ENCODE results near the gene ZMIZ1.

The ZMIZ1 gene

DNA sequence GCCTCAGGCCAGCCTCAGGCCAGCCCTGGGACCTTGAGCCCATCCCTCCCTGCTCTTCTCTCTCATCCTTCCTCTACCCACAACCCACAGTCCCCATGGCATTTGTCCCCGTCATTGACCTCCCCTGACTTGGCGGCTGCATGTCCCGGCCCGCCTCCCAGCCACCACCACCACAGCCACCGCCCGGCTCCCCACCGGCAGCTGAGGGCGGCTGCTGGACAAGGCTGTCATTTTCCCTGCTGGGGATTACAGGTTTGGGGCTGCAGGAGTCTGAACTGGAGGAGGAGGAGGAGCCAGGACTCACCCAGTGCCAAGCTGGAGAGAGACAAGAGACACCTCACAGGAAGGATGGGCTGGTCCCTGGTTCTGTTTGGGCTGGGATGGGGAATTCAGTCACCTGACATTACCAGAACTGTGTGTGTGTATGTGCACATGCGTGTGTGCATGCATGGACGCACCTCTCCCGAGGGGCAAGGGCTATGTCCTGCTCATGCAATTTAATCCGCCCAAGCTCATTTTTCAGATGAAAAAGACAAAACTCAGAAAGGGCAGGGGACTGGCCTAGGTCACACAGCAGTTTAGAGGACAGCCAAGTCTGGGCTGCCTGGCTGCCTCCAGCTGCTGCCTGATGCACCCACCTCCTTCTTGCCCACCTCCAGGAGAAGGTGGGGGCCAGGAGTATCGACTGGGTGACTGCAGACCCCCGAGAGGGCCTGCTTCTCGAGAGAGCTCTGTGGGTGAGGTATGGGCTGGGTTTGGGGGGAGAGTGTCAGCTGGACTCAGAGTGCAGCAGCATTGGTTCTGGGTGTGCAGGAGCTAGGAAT lies 113.1 kb downstream of the ZMIZ1 start:
- DNase-seq = peak; percentile 81
- no peaks in the 10 kb centered on the region; the same call in 1 of the 2 replicates for H3K36me3 ChIP-seq
- TF ChIP-seq, protein P1, sequence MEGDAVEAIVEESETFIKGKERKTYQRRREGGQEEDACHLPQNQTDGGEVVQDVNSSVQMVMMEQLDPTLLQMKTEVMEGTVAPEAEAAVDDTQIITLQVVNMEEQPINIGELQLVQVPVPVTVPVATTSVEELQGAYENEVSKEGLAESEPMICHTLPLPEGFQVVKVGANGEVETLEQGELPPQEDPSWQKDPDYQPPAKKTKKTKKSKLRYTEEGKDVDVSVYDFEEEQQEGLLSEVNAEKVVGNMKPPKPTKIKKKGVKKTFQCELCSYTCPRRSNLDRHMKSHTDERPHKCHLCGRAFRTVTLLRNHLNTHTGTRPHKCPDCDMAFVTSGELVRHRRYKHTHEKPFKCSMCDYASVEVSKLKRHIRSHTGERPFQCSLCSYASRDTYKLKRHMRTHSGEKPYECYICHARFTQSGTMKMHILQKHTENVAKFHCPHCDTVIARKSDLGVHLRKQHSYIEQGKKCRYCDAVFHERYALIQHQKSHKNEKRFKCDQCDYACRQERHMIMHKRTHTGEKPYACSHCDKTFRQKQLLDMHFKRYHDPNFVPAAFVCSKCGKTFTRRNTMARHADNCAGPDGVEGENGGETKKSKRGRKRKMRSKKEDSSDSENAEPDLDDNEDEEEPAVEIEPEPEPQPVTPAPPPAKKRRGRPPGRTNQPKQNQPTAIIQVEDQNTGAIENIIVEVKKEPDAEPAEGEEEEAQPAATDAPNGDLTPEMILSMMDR (IDR thresholded peaks at IDR 0.05; ENCODE audit: low read depth, low read length) = no peak
- H3K4me3 ChIP-seq (ENCODE audit: low read depth, low read length) = no peak overlapping the region
- peak overlapping the region; percentile 39 for H3K27ac ChIP-seq
- H3K27me3 ChIP-seq (ENCODE audit: insufficient read depth, low read depth, severe bottlenecking) = no peaks in the 10 kb centered on the region
- no peaks in the 10 kb centered on the region for H3K9me3 ChIP-seq (ENCODE audit: severe bottlenecking)

DNA sequence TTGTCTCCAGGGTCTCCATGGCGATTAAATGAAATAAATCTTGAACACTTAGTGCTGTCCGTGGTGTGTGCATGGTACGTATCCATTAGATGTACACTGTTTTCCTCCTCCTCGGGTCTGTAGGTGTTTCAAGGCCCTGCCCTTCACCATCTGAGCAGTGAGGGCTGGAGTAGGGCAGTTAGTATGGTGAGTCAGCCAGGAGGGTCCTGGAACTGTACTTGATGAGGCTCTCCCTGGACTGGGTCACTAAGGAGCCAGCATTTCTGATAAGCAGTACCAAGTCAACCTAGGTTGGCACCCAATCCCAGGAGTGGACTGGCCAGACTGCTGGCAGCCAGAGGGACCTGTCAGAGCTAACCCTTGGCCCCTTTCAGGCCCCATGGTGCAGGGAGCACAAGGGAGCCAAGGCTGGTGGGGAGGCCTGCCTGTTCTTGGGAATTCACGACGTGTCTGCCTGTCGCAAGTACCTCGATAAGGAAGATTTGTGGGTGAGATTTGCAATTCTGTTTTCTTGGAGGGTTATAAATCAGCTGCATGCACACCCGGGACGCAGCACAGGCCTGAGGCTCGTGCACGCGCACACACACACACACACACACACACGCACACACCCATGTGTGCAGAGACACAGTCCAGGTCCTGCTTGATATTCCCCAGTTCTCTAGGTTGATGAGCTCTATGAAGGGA lies 114.2 kb downstream of the ZMIZ1 start:
- TF ChIP-seq, protein P1 (IDR thresholded peaks at IDR 0.05; ENCODE audit: low read depth, low read length) = no peak
- Histone ChIP-seq H3K4me3 (ENCODE audit: low read depth, low read length) (no peak overlapping the region), H3K9me3 (ENCODE audit: severe bottlenecking) (no peaks in the 10 kb centered on the region), H3K27me3 (ENCODE audit: insufficient read depth, low read depth, severe bottlenecking) (no peaks in the 10 kb centered on the region), H3K36me3 (no peaks in the 10 kb centered on the region; the same call in 1 of the 2 replicates), H3K27ac (no peak overlapping the region; the same call in 1 of the 2 replicates)
- DNase-seq = no peak

DNA sequence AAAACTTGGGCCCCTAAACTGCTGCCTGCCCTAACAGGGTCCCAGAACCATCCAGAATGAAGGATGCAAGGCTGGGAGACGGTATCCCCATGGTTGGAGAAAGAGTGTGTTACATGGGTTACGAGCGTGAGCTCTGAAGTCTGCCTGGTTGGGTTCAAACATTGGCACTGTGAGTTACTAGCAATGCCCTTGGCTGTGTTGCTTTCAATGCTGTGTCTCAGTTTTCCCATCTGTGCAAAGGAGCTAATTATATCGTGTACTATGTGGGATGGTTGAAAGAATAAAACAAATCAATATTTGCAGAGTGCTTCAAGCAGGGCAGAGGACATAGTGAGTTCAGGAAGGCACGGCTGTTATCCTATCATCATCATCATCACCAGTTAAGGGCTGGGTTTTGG lies 114.7 kb downstream of the ZMIZ1 start:
- TF ChIP-seq, protein P1 (IDR thresholded peaks at IDR 0.05; ENCODE audit: low read depth, low read length) = no peak
- Histone ChIP-seq H3K27me3 (ENCODE audit: insufficient read depth, low read depth, severe bottlenecking) (no peaks in the 10 kb centered on the region), H3K36me3 (no peaks in the 10 kb centered on the region), H3K27ac (no peak overlapping the region), H3K4me3 (ENCODE audit: low read depth, low read length) (no peak overlapping the region), H3K9me3 (ENCODE audit: severe bottlenecking) (no peaks in the 10 kb centered on the region)
- DNase-seq = no peak

DNA sequence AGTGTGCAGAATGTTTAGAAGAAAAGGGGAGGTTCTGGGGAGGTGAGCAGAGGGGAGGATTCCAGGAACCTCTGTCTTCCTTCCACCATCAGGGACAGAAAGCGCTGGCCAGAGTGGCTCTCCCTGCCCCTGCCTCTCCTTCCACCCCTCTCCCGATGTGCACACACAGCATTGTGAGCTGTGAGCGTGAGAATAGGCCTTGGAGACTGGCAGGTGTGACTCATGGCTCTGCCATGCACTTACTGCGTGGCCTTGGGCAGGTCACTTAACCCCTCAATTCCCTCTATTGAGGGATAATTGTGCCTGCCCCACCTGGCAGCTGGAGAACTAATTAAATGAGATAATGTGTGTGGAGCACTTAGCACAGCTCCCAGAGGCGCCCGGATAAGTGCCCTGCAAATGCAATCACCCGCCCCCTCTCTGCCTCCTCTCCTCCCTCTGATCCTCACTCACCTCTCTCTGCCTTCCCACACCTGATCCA lies 115.4 kb downstream of the ZMIZ1 start:
- H3K27ac ChIP-seq = no peak overlapping the region
- H3K9me3 ChIP-seq (ENCODE audit: severe bottlenecking) = no peaks in the 10 kb centered on the region
- H3K27me3 ChIP-seq (ENCODE audit: insufficient read depth, low read depth, severe bottlenecking) = no peaks in the 10 kb centered on the region
- H3K4me3 ChIP-seq (ENCODE audit: low read depth, low read length) = no peak overlapping the region
- no peaks in the 10 kb centered on the region for H3K36me3 ChIP-seq
- no peak for DNase-seq
- TF ChIP-seq, protein P1 (IDR thresholded peaks at IDR 0.05; ENCODE audit: low read depth, low read length) = no peak

DNA sequence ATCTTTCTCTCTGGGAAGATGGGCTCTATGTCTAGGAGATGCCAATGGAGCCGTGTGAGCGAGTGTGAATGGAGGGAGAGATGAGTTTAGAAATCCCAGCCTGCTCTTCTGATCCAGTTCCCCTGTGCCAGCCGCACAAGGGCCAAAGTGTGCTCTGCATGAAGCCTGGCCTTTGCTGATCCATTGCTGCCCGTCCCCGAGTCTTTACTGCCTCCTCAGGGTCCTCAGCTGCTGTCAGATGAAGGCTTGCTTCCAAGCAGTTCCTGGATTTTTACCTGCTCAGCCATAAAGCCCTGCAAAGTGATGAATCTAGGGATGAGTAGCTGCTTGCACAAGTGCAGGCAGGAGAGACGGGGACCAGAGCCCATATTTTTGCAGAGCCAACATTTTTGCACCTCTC lies 115.9 kb downstream of the ZMIZ1 start:
- Histone ChIP-seq H3K4me3 (ENCODE audit: low read depth, low read length) (no peak overlapping the region), H3K27ac (no peak overlapping the region), H3K36me3 (no peaks in the 10 kb centered on the region), H3K9me3 (ENCODE audit: severe bottlenecking) (no peaks in the 10 kb centered on the region), H3K27me3 (ENCODE audit: insufficient read depth, low read depth, severe bottlenecking) (no peaks in the 10 kb centered on the region)
- no peak for DNase-seq
- TF ChIP-seq, protein P1 (IDR thresholded peaks at IDR 0.05; ENCODE audit: low read depth, low read length) = no peak

Measured in WERI-Rb-1 (cell line).